Measurements from ENCODE around the gene SLC7A7. TPM values are rescaled to one million over a fixed set of nuclear protein-coding genes. Genes with fewer than 3 reads are reported as not detected.

Gene SLC7A7
- total and polyA plus RNA-seq, 10 of the 15 experiments (the other 5 are each of a cell fraction or from before 2014, with no cell fraction given), result 27.8 to 79.2 (median 50.8) TPM

DNA sequence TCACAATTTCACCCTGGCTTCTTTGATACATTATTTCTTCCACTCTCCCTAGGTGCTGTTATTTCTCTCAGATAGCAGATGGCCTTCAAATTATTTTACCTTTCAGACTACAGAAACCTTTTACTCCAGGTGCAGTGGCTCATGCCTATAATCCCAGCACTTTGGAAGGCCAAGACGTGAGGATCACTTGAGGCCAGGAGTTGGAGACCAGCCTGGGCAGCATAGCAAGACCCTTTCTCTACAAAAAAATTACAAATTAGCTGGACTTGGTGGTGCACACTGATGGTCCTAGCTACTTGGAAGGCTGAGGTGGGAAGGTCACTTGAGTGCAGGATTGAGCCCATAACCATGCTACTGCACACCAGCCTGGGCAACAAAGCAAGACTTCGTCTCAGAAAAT lies 23.1 kb downstream of the SLC7A7 start:
- peaks cover 54% of the 10 kb centered on the region for H3K4me1 ChIP-seq (ENCODE audit: control insufficient read depth, insufficient read depth, low read length)
- no peaks in the 10 kb centered on the region; the same call in 2 of the 3 replicates for H3K9me3 ChIP-seq (replicated peaks; ENCODE audit: control insufficient read depth, insufficient read depth, low read length)
- H3K36me3 ChIP-seq (ENCODE audit: control insufficient read depth in 2 of 2, insufficient read depth in 2 of 2, low read length in 1 of 2), result no peaks in the 10 kb centered on the region; a peak in 2 of 4 replicates
- peaks cover 24% of the 10 kb centered on the region for H3K79me2 ChIP-seq (ENCODE audit: control insufficient read depth, insufficient read depth, low read length)
- DNase-seq (ENCODE audit: low read depth, low spot score) (no peak), ATAC-seq (no peak), FAIRE-seq (no peak)
- H4K20me1 ChIP-seq (ENCODE audit: control insufficient read depth, insufficient read depth), result no peaks in the 10 kb centered on the region
- in situ Hi-C loops (cut with MboI) (no loop called here), intact Hi-C loops (cut with micrococcal nuclease; ENCODE audit: unreplicated experiment) (loop anchor here (10.0 kb wide), 1 partner anchor 307 kb away; no protein-coding TSS in a partner anchor)
- no peak overlapping the region for H3K4me3 ChIP-seq
- H3K9ac ChIP-seq (ENCODE audit: control insufficient read depth, insufficient read depth, low read length), result no peak overlapping the region
- ChIA-PET CTCF (interaction anchor here (1.0 to 4.2 kb wide), 6 partner anchors 10 to 61 kb away, joined by 3 to 34 read pairs (median 18); partner anchors contain the start of gene SLC7A7), SMC1A (ENCODE audit: uncharacterized antibody, unreplicated experiment) (interaction anchor here (1.0 to 20.3 kb wide), 6 partner anchors 9 to 132 kb away, joined by 3 to 395 read pairs (median 4); partner anchors contain the start of genes OXA1L and SLC7A7), POLR2A (interaction anchor here (0.5 to 11.3 kb wide), 4 partner anchors 16 to 1721 kb away, joined by 5 to 245 read pairs (median 6); partner anchors contain the start of gene SLC7A7), RAD21 (ENCODE audit: unreplicated experiment) (interaction anchor here (0.9 to 9.8 kb wide), 3 partner anchors 17 to 32 kb away, joined by 3 to 219 read pairs (median 41); partner anchors contain the start of gene SLC7A7)
- no TSS peak for BruUV-seq (replicated peaks)
- WGBS (ENCODE audit: insufficient coverage, insufficient replicate concordance, low lambda C conversion rate, missing lambda C conversion rate), result 98% methylated on average over 2 of the region's 2 CpGs
- H3K4me2 ChIP-seq (ENCODE audit: control insufficient read depth, insufficient read depth), result no peak overlapping the region
- TF ChIP-seq JUND (IDR thresholded peaks at IDR 0.05; ENCODE audit: low read depth, low read length) (no peak), ASH2L (IDR thresholded peaks at IDR 0.05; ENCODE audit: borderline replicate concordance, low read depth) (no peak), RELA (IDR thresholded peaks at IDR 0.05; ENCODE audit: borderline replicate concordance, partially characterized antibody) (no peak), BACH1 (IDR thresholded peaks at IDR 0.05; ENCODE audit: borderline replicate concordance) (no peak), CEBPB (IDR thresholded peaks at IDR 0.05; ENCODE audit: borderline replicate concordance in 1 of 2, low read depth in 2 of 2, low read length in 2 of 2) (no peak), NR2C1 (IDR thresholded peaks at IDR 0.05) (no peak), CHD1 (IDR thresholded peaks at IDR 0.05; ENCODE audit: low read depth, low read length) (no peak), TCF7 (IDR thresholded peaks at IDR 0.05; ENCODE audit: borderline replicate concordance) (no peak), CHD2 (IDR thresholded peaks at IDR 0.05; ENCODE audit: borderline replicate concordance, low read depth, low read length) (no peak), SMAD1 (IDR thresholded peaks at IDR 0.05; ENCODE audit: low read depth, partially characterized antibody) (no peak), EGR1 (IDR thresholded peaks at IDR 0.05; ENCODE audit: borderline replicate concordance in 1 of 2, low read depth in 2 of 2, low read length in 2 of 2) (no peak)
- TF ChIP-seq, protein P1, sequence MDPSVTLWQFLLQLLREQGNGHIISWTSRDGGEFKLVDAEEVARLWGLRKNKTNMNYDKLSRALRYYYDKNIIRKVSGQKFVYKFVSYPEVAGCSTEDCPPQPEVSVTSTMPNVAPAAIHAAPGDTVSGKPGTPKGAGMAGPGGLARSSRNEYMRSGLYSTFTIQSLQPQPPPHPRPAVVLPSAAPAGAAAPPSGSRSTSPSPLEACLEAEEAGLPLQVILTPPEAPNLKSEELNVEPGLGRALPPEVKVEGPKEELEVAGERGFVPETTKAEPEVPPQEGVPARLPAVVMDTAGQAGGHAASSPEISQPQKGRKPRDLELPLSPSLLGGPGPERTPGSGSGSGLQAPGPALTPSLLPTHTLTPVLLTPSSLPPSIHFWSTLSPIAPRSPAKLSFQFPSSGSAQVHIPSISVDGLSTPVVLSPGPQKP (IDR thresholded peaks at IDR 0.05; ENCODE audit: low read depth, low read length), result no peak
- TF ChIP-seq, protein P2, sequence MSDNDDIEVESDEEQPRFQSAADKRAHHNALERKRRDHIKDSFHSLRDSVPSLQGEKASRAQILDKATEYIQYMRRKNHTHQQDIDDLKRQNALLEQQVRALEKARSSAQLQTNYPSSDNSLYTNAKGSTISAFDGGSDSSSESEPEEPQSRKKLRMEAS (IDR thresholded peaks at IDR 0.05; ENCODE audit: low read depth, low read length), result no peak
- TF ChIP-seq, protein P3, sequence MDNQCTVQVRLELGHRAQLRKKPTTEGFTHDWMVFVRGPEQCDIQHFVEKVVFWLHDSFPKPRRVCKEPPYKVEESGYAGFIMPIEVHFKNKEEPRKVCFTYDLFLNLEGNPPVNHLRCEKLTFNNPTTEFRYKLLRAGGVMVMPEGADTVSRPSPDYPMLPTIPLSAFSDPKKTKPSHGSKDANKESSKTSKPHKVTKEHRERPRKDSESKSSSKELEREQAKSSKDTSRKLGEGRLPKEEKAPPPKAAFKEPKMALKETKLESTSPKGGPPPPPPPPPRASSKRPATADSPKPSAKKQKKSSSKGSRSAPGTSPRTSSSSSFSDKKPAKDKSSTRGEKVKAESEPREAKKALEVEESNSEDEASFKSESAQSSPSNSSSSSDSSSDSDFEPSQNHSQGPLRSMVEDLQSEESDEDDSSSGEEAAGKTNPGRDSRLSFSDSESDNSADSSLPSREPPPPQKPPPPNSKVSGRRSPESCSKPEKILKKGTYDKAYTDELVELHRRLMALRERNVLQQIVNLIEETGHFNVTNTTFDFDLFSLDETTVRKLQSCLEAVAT (IDR thresholded peaks at IDR 0.05), result no peak
- no peak overlapping the region for H2AFZ ChIP-seq (ENCODE audit: control insufficient read depth, low read depth, low read length)
- no peak overlapping the region for H3K27ac ChIP-seq (ENCODE audit: control insufficient read depth, insufficient read depth)
- no peaks in the 10 kb centered on the region for H3K27me3 ChIP-seq (replicated peaks in 1 of 2; ENCODE audit: control insufficient read depth in 2 of 2, insufficient read depth in 2 of 2, low read length in 1 of 2)

Measured in GM12878 (cell line).